ENCODE data around the gene CD2.

CD2 gene

DNA sequence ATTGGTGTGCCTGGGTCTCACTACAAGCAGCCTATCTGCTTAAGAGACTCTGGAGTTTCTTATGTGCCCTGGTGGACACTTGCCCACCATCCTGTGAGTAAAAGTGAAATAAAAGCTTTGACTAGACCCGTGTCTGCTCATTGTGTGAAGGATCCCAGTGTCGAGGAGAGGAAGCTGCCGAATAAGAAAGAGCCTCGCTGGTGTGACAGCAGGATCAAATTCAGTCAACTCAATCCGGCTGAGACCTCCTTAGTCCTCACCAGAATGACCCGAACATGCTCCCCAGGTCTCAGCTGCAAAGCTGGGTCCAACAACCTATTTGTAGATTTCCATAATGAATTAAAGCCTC is 14.8 kb downstream of the CD2 start:
- DNase-seq (ENCODE audit: insufficient read length, low spot score) (no peak), FAIRE-seq (no peak)

DNA sequence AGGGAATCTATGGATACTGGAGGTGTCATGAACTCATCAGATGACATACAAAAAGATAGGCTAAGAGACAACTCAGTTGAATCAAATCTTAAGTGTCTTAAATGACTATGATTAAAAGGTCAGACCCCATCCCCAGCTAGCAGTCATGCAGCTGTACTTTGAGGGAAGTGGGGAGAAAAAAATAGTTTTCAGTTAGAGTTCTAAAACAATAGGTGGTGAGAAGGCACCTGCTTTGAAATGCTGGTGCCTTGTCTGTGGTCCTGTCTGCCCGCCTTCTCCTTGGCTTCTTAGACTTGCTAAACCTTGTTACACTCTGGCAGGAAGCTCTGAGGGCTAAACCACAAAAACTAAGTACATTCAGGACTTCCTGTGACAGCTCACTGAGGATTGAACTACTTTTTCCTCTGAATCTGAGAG is 15.3 kb downstream of the CD2 start:
- no peak for FAIRE-seq
- no peak for TF ChIP-seq POLR2A (IDR thresholded peaks at IDR 0.05; ENCODE audit: low read depth, low read length)
- DNase-seq (ENCODE audit: insufficient read length, low spot score), result no peak

More for the DNA sequence above, 14.8 kb downstream of the CD2 start:
- TF ChIP-seq POLR2A (IDR thresholded peaks at IDR 0.05; ENCODE audit: low read depth, low read length), result no peak

DNA sequence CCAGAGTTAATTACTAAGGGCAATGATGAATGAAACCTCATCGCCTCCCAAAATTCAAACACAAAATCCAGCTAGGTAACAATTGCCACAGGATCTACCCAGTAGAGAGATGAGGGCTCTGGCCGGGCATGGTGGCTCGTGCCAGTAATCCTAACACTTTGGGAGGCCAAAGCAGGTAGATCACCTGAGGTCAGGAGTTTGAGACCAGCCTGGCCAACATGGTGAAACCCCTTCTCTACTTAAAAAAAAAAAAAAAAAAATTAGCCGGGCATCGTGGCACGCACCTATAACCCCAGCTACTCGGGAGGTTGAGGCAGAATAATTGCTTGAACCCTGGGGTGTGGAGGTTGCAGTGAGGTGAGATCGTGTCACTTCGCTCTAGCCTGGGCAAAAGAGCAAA is 15.8 kb downstream of the CD2 start:
- no peak for FAIRE-seq

DNA sequence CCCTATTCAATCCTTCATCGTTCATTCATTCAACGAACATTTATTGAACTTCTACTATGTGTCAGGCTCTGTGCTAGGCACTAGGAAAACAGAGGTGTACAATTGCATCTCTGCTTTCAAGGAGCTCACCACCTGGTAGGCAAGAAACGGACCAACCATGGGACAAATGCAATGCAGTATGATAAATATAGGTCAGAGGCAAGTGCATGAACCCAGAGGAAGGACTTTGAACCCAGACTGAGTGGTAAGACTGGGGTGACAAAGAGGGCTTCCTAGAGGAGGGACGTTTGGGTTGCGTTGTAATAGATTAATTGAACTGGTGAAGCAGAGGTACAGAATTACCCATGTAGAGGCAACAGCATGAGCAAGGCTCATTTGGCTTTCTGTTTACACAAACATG is 16.4 kb downstream of the CD2 start:
- FAIRE-seq (no peak), DNase-seq (ENCODE audit: insufficient read length, low spot score) (no peak)
- TF ChIP-seq POLR2A (IDR thresholded peaks at IDR 0.05; ENCODE audit: low read depth, low read length), result no peak

More for the DNA sequence above, 15.8 kb downstream of the CD2 start:
- DNase-seq (ENCODE audit: insufficient read length, low spot score), result no peak
- TF ChIP-seq POLR2A (IDR thresholded peaks at IDR 0.05; ENCODE audit: low read depth, low read length), result no peak

DNA sequence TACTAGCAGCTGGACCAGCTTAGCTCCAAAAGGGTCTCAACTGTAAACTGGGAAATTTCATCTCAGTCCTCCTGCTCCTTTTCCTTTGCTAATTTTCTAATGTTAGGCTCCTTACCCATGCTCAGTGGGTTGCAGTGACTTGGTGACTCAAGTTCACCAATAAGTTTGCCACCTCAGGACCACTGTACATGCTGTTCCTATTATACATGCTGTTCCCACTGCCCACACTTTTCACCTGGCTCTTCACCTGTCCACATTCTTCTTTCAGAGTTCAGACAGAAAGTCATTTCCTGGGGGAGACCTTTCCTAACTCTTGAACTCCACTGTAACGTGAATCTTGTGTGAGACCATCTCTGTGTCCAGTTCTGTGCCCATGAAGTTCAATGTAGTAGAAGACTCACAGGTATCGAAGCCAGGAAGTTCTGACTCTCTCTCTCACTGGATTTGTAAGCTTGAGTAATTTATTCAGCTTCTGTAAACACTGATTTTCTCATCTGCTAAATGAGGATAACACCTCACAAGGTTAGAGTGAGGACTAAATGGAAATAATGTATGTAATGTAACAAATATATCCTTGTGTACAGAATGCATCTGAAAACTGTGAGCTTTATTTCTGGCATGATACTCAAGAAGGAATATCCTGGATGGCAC is 17.9 kb downstream of the CD2 start:
- DNase-seq (ENCODE audit: insufficient read length, low spot score) (no peak), FAIRE-seq (no peak)
- TF ChIP-seq POLR2A (IDR thresholded peaks at IDR 0.05; ENCODE audit: low read depth, low read length), result no peak

DNA sequence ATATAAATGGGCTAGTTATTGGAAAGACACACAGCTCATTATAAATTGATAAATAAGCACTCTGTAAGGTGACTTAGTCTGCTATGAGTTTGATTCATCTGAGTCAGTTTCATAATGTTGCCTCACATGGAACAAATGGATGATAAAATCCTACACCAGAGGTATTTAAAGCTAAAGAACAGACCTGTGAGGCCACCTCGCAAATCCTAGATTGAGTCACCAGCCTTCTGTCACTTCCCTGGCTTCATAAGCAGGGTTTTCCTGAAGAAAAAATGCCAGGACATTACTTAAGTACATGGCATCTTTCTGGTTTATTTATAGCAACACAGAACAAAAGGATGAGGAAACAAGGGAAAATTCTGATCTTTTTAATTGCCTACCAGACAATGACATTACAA is 18.4 kb downstream of the CD2 start:
- no peak for DNase-seq (ENCODE audit: insufficient read length, low spot score)
- no peak for FAIRE-seq
- no peak for TF ChIP-seq POLR2A (IDR thresholded peaks at IDR 0.05; ENCODE audit: low read depth, low read length)

DNA sequence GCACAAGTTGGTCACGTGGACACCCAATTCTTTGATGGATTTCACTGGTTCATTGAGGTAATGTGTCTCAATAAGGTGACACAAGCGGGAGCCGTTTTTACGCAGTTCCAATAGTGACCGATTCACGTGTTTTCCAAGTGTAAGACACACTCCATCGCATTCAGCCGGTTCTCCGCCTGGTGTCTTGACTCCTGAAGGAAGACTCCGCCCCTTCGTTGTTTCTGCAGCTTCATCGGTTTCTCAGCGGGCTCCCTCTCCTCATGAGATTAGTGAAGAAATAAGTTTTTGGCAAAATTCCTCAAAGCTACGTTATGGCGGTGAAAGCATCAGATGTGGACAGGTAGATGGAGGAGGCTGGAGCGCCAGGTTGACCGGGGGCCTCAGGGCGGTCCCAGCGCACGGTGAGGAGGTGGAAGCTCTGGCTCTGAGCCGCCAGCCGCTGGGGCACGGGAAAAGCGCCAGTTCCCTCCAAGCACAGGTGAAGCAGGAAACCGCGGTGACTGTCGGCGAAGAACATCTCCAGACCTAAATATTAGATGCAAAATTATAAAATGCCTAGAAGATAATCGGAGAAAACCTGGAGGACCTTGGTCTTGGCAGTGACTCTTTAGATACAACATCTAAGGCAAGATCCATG is 21.0 kb downstream of the CD2 start:
- FAIRE-seq, result no peak
- TF ChIP-seq POLR2A (IDR thresholded peaks at IDR 0.05; ENCODE audit: low read depth, low read length), result no peak
- no peak for DNase-seq (ENCODE audit: insufficient read length, low spot score)

DNA sequence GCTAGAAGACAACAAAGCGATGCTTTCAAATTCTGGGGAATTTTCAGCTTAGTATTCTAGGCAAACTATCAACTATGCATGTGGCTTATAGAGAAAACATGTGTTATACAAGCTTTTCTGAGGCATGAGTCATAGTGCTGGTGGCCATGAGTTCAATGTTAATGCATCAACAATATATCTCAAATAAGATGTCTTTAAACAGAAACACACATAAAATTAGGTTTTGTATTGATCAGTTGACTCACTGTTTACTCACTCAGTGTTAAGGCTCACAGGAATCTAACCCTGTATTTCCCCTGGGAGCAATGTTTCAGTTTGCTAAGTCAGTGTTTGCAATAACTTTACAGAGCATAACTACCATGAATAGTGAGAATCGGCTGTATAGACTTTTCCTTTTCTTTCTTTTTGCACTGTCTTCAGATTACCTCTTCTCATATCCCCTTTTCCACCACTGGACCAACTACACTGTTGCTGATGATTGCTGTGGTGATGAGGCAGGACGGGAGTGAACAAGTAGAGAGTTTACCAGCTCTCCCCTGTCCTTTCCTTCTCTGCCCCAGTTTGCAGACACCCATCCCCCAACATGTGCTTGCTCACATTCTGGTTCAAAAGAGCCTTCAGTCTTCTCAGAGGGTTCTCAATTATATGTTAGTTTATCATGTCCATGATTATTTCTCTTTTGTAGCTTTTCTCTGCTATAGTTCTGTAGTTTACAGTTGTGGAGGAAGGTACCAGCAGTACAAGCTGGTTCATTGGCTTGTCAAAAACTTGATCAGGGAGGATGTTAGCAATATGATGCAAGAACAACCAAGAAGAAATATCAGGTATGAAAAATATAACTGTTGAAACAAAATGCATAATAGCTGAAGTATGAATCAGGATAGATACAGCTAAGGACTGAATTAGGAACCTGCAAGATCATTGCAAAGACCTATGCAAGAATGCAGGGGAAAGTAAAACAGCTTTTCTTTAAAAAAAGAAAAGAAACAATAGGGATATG is 23.9 kb downstream of the CD2 start:
- FAIRE-seq (no peak), DNase-seq (ENCODE audit: insufficient read length, low spot score) (no peak)
- no peak for TF ChIP-seq POLR2A (IDR thresholded peaks at IDR 0.05; ENCODE audit: low read depth, low read length)

DNA sequence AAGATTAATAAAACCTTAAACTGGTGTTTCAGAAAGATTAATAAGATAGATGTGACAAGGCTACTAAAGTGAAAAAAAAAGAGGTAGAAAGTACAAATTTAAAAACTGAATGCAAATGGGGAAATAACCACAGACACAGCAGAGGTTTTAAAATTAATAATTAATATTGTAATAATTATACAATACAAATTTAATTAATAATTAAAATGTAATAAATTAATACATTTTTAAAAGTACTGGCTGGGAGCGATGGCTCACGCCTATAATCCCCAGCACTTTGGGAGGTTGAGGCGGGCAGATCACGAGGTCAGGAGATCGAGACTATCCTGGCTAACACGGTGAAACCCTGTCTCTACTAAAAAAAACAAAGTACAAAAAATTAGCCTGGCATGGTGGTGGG is 26.8 kb downstream of the CD2 start:
- FAIRE-seq (no peak), DNase-seq (ENCODE audit: insufficient read length, low spot score) (no peak)
- TF ChIP-seq POLR2A (IDR thresholded peaks at IDR 0.05; ENCODE audit: low read depth, low read length), result no peak

DNA sequence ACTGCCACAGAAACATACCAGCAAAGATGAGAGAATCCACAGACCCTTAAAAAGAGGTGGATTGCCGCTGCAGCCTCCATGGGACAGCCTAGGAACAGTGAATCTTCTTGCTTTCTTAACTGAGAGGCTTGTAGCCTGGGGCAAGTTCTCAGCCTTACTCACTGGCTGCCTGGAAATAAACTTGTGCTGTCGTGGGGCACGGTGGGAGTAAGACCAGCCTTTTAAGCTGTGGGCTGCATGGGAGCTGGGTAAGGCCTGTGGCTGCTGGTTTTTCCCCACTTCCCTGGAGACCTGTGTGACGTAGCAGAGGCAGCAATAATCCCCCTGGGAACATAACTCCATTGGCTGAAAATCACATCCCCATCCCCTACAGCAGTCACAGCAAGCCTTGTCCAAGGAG is 30.8 kb downstream of the CD2 start:
- DNase-seq (ENCODE audit: insufficient read length, low spot score) (no peak), FAIRE-seq (no peak)
- no peak for TF ChIP-seq POLR2A (IDR thresholded peaks at IDR 0.05; ENCODE audit: low read depth, low read length)

DNA sequence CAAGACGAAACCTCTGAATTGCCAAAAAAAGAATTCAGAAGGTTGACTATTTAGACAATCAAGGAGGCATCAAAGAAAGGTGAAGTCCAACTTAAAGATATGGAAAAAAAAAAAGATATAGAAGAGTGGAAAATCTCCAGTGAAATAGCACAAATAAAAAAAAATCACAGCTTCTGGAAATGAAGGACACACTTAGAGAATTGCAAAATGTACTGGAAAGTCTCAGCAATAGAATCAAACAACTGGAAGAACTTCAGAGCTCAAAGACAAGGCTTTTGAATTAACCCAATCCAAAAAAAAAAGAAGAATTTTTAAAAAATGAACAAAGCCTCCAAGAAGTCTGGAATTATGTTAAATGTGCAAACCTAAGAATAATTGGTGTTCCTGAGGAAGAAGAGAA is 31.8 kb downstream of the CD2 start:
- FAIRE-seq, result no peak

DNA sequence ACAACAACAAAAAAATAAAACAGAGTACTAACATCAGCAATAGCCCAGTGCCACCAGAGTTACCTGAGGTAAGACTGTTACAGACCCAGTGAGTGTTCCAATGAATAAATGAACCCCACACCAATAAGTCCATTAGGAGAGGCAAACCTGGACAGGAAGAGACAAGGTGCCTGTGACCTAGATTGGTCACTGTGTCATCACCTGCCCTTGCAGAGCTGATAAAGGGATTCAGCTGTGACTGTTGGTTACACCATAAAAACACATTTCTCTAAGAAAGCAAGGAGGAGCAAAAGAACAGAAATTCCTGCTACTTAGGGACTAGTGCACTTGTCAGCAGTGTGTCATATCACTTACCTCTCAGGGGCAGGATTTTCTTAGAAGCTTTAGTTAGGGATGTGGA is 37.5 kb downstream of the CD2 start:
- FAIRE-seq (no peak), DNase-seq (ENCODE audit: insufficient read length, low spot score) (no peak)
- TF ChIP-seq POLR2A (IDR thresholded peaks at IDR 0.05; ENCODE audit: low read depth, low read length), result no peak

More for the DNA sequence above, 31.8 kb downstream of the CD2 start:
- no peak for TF ChIP-seq POLR2A (IDR thresholded peaks at IDR 0.05; ENCODE audit: low read depth, low read length)
- DNase-seq (ENCODE audit: insufficient read length, low spot score), result no peak

DNA sequence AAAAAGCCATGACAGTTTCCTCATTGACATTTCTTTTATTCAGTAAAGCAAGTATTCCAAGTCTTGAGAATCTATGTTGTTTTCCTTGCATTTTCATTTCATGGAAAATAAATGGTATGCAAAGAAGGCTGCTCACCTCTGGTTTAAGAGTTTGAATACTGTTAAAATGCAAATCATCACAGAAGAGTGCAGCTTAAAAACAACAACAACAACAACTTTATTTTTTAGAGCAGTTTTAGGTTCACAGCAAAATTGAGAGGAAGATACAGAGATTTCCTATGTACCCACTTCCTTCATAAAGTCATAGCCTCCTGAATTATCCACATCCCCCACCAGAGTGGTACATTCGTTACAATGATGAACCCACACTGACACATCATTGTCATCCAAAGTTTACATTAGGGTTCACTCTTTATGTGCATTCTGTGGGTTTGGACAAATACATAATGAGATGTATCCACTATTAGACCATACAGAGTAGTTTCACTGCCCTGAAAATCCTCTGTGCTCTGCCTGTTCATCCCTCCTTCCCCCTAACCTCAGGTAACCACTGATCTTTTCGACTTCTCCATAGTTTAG is 39.2 kb downstream of the CD2 start:
- DNase-seq (ENCODE audit: insufficient read length, low spot score) (no peak), FAIRE-seq (no peak)
- no peak for TF ChIP-seq POLR2A (IDR thresholded peaks at IDR 0.05; ENCODE audit: low read depth, low read length)

DNA sequence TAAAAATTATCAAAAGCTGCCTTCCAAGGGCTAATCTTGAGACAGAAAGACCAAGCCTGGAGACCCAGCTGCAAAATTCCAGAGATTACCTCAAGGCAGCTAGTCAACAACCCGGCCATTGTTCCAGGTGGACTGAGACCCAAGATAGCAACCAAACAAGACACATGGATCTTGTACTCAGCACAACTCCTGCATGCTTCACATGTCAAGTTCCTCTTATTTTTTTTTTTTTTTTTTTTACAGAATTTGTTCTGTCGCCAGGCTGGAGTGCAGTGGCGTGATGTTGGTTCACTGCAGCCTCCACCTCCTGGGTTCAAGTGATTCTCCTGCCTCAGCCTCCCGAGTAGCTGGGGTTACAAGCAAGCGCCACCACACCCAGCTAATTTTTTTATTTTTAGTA is 40.1 kb downstream of the CD2 start:
- DNase-seq (ENCODE audit: insufficient read length, low spot score) (no peak), FAIRE-seq (no peak)
- TF ChIP-seq POLR2A (IDR thresholded peaks at IDR 0.05; ENCODE audit: low read depth, low read length), result no peak

Data from H54 (cell line).